Liver (tissue), 9 donors: ENCODE results near the gene ZNF423. TPM values are rescaled to one million over a fixed set of nuclear protein-coding genes. Genes with fewer than 3 reads are reported as not detected.

ENCODE experiments used
- DNase-seq: peaks from one replicate; pipeline ENCODE4 v3.0.0-alpha.2; 2017; ENCODE audit warnings: low spot score
- H3K27ac ChIP-seq, 2 donors: one replicate each; pipeline ENCODE4 v1.7.0; 2013; ENCODE audit warnings: inconsistent platforms in 2 of 2, low read length in 2 of 2, control low read depth in 1 of 2, low read depth in 1 of 2, mild to moderate bottlenecking in 1 of 2
- H3K27me3 ChIP-seq, 4 donors: one replicate each; pipeline versions ENCODE4 v1.6.1 to v1.7.0; 2013; ENCODE audit warnings: low read length in 3 of 4, inconsistent platforms in 1 of 4, mild to moderate bottlenecking in 1 of 4, moderate library complexity in 1 of 4; ENCODE audit not compliant: control insufficient read depth in 4 of 4, insufficient read depth in 4 of 4
- H3K36me3 ChIP-seq, 4 donors: one replicate each; pipeline versions ENCODE4 v1.6.1 to v1.7.0; 2013; ENCODE audit warnings: low read length in 3 of 4, mild to moderate bottlenecking in 3 of 4, low read depth in 1 of 4, moderate library complexity in 1 of 4; ENCODE audit not compliant: control insufficient read depth in 4 of 4, insufficient read depth in 3 of 4
- H3K4me1 ChIP-seq, 4 donors: one replicate each; pipeline versions ENCODE4 v1.6.1 to v1.7.0; 2013; ENCODE audit warnings: low read length in 3 of 4, mild to moderate bottlenecking in 3 of 4, moderate library complexity in 1 of 4; ENCODE audit not compliant: control insufficient read depth in 4 of 4, insufficient read depth in 4 of 4
- H3K4me3 ChIP-seq, 3 donors: one replicate each; pipeline versions ENCODE4 v1.6.1 to v1.7.0; 2013; ENCODE audit warnings: low read length in 3 of 3, control low read depth in 1 of 3, low read depth in 1 of 3, mild to moderate bottlenecking in 1 of 3
- H3K9ac ChIP-seq, 2 donors: one replicate each; pipeline ENCODE4 v1.7.0; 2013; ENCODE audit warnings: low read length in 2 of 2, mild to moderate bottlenecking in 2 of 2, moderate library complexity in 2 of 2, control low read depth in 1 of 2, low read depth in 1 of 2
- H3K9me3 ChIP-seq, 4 donors: one replicate each; pipeline versions ENCODE4 v1.6.1 to v1.7.0; 2013; ENCODE audit warnings: low read length in 3 of 4; ENCODE audit not compliant: control insufficient read depth in 4 of 4
- FOXA1 ChIP-seq: IDR thresholded peaks from 2 replicates; pipeline ENCODE4 v1.6.1; 2016; ENCODE audit warnings: antibody characterized with exemption
- GABPA ChIP-seq, 2 donors: IDR thresholded peaks in 1 of 2; conservative IDR thresholded peaks in 1 of 2; 2 replicates each; pipeline ENCODE4 v1.6.1; 2016; ENCODE audit warnings: antibody characterized with exemption in 2 of 2, mild to moderate bottlenecking in 1 of 2, moderate library complexity in 1 of 2
- HNF4A ChIP-seq, 2 donors: conservative IDR thresholded peaks; 2 replicates each; pipeline ENCODE4 v1.6.1; 2016; ENCODE audit warnings: antibody characterized with exemption in 2 of 2, mild to moderate bottlenecking in 2 of 2
- JUND ChIP-seq, 2 donors: IDR thresholded peaks; 2 replicates each; pipeline ENCODE4 v1.6.1; 2016; ENCODE audit warnings: antibody characterized with exemption in 2 of 2
- NR2F2 ChIP-seq: IDR thresholded peaks from 2 replicates; pipeline ENCODE4 v1.6.1; 2016; ENCODE audit warnings: antibody characterized with exemption
- RXRA ChIP-seq, 2 donors: IDR thresholded peaks; 2 replicates each; pipeline ENCODE4 v1.6.1; 2017 to 2018; ENCODE audit warnings: antibody characterized with exemption in 2 of 2, mild to moderate bottlenecking in 1 of 2
- SP1 ChIP-seq: IDR thresholded peaks from 2 replicates; pipeline ENCODE4 v1.6.1; 2018; ENCODE audit warnings: antibody characterized with exemption, mild to moderate bottlenecking
- WGBS: extraction: QIAGEN DNeasy Blood & Tissue Kit; methylation state at CpG from one replicate; pipeline ENCODE4 v1.1.7; 2013; 5-methylcytosine and 5-hydroxymethylcytosine counted together
- polyA plus RNA-seq, 2 donors: library from polyadenylated mRNA; stranded (reverse) in 1 of 2; unstranded in 1 of 2; fragments of 200-250 nt in 1 of 2; fragments of >200 nt in 1 of 2; fragmentation: Nextera tagmentation in 1 of 2; extraction: Ambion mirVana in 1 of 2; gene quantifications; one replicate each; pipeline versions ENCODE4 v1.2.1 to v1.2.3, GENCODE V29; 2013 to 2015
- total RNA-seq, 2 donors: library from RNA; depleted of rRNA; stranded (reverse); fragments of >200 nt; gene quantifications; one replicate each; pipeline ENCODE4 v1.2.3, GENCODE V29; 2014
- TF ChIP-seq, protein P1 (sequence below): IDR thresholded peaks from 2 replicates; pipeline ENCODE4 v1.6.1; 2016; ENCODE audit warnings: antibody characterized with exemption
- TF ChIP-seq, protein P2 (sequence below): IDR thresholded peaks from 2 replicates; pipeline ENCODE4 v1.6.1; 2016; ENCODE audit warnings: antibody characterized with exemption
- TF ChIP-seq, protein P3 (sequence below): IDR thresholded peaks from 2 replicates; pipeline ENCODE4 v1.6.1; 2016; ENCODE audit warnings: antibody characterized with exemption, mild to moderate bottlenecking
- TF ChIP-seq, protein P4 (sequence below): fragments of 150-350 bp; IDR thresholded peaks from 2 replicates; pipeline ENCODE4 v1.5.1; 2017; ENCODE audit warnings: improper control_type of control experiment, low read depth, low read length; ENCODE audit not compliant: missing input control
- donor health status: healthy.
- donor health status: healthy.
- donor health status: healthy.
- donor health status: healthy.
- donor health status: healthy.

The ZNF423 gene
- total and polyA plus RNA-seq, 4 donors = 0.24 to 1.6 (median 0.39) TPM

DNA sequence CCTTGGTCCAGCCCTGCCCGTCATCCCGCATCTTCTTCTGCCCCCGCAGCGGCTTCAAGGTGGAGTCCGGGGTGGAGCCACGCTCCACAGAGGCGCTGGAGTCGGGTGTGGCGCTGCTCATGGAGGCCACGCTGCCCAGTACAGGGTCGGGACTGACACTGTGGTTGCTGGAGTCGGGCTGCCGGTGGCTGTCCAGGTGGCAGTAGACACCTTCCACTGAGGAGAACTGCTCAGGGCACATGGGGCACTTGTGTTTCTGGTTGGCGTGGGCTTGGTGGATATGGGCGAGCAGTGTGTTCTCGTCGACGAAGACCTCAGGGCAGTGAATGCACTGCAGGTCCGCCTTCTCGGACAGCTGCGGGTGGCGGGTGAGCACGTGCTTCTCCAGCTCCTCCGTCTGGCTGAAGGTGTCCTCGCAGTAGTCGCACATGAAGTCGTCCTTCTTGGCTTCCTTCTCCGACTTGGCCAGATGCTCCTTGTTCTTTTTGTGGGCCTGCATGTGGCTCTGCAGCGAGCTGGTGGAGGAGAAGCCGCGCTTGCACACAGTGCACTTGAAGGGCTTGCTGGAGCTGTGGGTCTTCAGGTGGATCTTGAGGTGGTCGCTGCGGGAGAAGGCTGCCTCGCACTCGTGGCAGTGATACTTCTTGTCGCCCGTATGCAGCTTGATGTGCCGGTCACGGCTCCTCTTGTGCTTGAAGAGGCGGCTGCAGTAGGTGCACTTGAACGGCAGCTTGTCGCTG lies 217.8 kb downstream of the ZNF423 start:
- TF ChIP-seq FOXA1 = no peak
- TF ChIP-seq GABPA (IDR thresholded peaks at IDR 0.05 in 1 of 2, conservative IDR thresholded peaks at IDR 0.05 in 1 of 2) = no peak
- Histone ChIP-seq H3K4me1 (no peaks in the 10 kb centered on the region), H3K4me3 (no peak overlapping the region), H3K9me3 (no peaks in the 10 kb centered on the region), H3K27ac (no peak overlapping the region), H3K9ac (no peak overlapping the region), H3K36me3 (no peaks in the 10 kb centered on the region), H3K27me3 (no peaks in the 10 kb centered on the region)
- WGBS = 94% methylated on average over 42 of the region's 42 CpGs
- no peak for DNase-seq

DNA sequence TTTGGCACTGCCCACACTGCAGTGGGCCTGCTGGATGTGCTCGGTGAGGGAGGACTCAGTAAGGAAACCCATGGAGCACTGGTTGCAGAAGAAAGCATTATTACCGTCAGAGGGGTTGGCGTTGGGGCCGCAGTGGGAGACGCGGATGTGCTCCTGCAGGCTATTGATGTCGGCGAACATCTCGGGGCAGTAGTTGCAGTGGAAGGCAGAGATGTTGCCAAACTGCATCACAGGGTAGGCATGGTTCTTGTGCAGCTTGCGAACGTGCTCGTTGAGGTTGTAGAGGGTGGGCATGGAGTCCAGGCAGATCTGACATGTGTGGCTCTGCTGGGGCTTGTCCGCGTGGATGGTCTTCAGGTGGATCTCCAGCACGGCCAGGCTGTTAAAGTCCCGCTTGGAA lies 218.4 kb downstream of the ZNF423 start:
- no peak overlapping the region for H3K4me3 ChIP-seq
- no peak overlapping the region for H3K9ac ChIP-seq
- H3K9me3 ChIP-seq = no peaks in the 10 kb centered on the region
- TF ChIP-seq, protein P1, sequence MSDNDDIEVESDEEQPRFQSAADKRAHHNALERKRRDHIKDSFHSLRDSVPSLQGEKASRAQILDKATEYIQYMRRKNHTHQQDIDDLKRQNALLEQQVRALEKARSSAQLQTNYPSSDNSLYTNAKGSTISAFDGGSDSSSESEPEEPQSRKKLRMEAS = no peak
- TF ChIP-seq, protein P2, sequence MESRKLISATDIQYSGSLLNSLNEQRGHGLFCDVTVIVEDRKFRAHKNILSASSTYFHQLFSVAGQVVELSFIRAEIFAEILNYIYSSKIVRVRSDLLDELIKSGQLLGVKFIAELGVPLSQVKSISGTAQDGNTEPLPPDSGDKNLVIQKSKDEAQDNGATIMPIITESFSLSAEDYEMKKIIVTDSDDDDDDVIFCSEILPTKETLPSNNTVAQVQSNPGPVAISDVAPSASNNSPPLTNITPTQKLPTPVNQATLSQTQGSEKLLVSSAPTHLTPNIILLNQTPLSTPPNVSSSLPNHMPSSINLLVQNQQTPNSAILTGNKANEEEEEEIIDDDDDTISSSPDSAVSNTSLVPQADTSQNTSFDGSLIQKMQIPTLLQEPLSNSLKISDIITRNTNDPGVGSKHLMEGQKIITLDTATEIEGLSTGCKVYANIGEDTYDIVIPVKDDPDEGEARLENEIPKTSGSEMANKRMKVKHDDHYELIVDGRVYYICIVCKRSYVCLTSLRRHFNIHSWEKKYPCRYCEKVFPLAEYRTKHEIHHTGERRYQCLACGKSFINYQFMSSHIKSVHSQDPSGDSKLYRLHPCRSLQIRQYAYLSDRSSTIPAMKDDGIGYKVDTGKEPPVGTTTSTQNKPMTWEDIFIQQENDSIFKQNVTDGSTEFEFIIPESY = no peak
- TF ChIP-seq NR2F2 (no peak), GABPA (IDR thresholded peaks at IDR 0.05 in 1 of 2, conservative IDR thresholded peaks at IDR 0.05 in 1 of 2) (no peak), JUND (IDR thresholded peaks at IDR 0.05) (no peak), SP1 (no peak), HNF4A (conservative IDR thresholded peaks at IDR 0.05) (no peak), RXRA (IDR thresholded peaks at IDR 0.05) (no peak)
- TF ChIP-seq, protein P3, sequence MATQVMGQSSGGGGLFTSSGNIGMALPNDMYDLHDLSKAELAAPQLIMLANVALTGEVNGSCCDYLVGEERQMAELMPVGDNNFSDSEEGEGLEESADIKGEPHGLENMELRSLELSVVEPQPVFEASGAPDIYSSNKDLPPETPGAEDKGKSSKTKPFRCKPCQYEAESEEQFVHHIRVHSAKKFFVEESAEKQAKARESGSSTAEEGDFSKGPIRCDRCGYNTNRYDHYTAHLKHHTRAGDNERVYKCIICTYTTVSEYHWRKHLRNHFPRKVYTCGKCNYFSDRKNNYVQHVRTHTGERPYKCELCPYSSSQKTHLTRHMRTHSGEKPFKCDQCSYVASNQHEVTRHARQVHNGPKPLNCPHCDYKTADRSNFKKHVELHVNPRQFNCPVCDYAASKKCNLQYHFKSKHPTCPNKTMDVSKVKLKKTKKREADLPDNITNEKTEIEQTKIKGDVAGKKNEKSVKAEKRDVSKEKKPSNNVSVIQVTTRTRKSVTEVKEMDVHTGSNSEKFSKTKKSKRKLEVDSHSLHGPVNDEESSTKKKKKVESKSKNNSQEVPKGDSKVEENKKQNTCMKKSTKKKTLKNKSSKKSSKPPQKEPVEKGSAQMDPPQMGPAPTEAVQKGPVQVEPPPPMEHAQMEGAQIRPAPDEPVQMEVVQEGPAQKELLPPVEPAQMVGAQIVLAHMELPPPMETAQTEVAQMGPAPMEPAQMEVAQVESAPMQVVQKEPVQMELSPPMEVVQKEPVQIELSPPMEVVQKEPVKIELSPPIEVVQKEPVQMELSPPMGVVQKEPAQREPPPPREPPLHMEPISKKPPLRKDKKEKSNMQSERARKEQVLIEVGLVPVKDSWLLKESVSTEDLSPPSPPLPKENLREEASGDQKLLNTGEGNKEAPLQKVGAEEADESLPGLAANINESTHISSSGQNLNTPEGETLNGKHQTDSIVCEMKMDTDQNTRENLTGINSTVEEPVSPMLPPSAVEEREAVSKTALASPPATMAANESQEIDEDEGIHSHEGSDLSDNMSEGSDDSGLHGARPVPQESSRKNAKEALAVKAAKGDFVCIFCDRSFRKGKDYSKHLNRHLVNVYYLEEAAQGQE = no peak
- TF ChIP-seq, protein P4, sequence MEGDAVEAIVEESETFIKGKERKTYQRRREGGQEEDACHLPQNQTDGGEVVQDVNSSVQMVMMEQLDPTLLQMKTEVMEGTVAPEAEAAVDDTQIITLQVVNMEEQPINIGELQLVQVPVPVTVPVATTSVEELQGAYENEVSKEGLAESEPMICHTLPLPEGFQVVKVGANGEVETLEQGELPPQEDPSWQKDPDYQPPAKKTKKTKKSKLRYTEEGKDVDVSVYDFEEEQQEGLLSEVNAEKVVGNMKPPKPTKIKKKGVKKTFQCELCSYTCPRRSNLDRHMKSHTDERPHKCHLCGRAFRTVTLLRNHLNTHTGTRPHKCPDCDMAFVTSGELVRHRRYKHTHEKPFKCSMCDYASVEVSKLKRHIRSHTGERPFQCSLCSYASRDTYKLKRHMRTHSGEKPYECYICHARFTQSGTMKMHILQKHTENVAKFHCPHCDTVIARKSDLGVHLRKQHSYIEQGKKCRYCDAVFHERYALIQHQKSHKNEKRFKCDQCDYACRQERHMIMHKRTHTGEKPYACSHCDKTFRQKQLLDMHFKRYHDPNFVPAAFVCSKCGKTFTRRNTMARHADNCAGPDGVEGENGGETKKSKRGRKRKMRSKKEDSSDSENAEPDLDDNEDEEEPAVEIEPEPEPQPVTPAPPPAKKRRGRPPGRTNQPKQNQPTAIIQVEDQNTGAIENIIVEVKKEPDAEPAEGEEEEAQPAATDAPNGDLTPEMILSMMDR = no peak
- no peak overlapping the region for H3K27ac ChIP-seq
- DNase-seq = no peak
- H3K36me3 ChIP-seq = no peaks in the 10 kb centered on the region
- H3K4me1 ChIP-seq = no peaks in the 10 kb centered on the region
- WGBS = 97% methylated on average over 16 of the region's 16 CpGs
- no peaks in the 10 kb centered on the region for H3K27me3 ChIP-seq
